Forelimb muscle (tissue), 1 donor: ENCODE results near the gene LMNTD2. TPM values are rescaled to one million over a fixed set of nuclear protein-coding genes. Genes with fewer than 3 reads are reported as not detected.

Experiments
- DNase-seq: peaks from one replicate; pipeline ENCODE4 v3.0.0-alpha.2; 2013; ENCODE audit warnings: low read depth
- polyA plus RNA-seq: library from polyadenylated mRNA; unstranded; fragments of 120-200 nt; gene quantifications from one replicate; pipeline ENCODE4 v1.2.1, GENCODE V29; 2013; ENCODE audit not compliant: insufficient read length

The LMNTD2 gene
- polyA plus RNA-seq, 1 donor: 0.52 TPM

DNA sequence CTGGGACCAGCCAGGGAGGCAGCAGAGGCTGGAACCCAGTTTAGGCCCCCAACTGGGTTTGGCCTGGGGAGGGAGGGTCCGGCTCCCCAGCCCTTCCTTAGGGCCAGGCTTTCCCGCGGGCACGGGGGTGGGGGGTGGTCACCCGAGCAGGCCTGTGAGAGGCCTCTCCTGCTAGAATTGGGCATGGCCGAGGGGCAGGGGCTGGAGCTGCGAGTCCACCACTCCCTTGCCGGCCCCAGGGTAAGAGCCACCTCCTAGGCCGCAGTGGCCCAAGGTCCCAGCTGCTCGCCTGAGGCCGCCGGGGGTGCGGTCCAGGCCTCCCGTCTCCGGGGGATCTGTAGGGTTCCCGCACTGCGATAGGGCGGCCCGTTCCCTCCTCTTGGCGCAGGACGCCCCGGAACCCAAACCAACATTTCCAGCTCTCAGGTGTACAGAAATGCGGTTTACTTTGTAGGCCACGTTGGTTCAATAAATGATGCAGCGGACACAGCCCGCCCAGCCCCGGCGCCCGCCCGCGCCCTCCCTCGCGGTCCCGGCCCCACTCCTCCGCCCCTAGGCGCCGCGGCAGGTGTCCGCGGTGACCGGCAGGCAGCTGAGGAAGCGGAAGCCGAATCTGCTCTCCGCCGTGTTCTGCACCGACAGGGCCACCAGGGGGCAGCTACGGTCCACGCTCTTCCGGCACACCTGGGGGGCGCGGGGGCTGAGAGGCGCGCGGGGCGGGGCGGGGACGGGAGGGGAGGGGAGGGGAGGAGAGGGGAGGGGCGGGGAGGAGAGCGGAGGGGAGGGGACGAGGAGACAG, 5.9 kb downstream of the LMNTD2 start:
- DNase-seq: no peak

DNA sequence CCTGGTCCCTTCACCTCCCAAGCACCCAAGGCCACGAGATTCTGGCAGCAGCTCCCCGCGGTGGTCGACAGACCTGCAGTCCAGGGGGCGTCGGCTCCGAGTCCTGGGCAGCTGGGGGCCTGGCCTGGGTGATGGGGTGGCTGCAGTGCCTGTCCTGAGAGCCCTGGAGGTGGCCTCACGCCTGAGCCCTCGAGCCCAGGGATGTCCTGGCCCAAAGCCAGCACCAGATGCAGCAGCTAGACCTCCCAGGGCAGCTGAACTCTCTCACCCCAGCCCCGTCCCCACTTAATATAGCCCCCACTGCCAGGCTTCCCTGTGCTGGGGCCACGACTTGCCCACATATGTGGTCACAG, 6.6 kb downstream of the LMNTD2 start:
- DNase-seq: no peak

- DNase-seq: no peak
Observed at GRCh38 chr11:553083-553987, 7.2 kb downstream of the LMNTD2 start.

DNA sequence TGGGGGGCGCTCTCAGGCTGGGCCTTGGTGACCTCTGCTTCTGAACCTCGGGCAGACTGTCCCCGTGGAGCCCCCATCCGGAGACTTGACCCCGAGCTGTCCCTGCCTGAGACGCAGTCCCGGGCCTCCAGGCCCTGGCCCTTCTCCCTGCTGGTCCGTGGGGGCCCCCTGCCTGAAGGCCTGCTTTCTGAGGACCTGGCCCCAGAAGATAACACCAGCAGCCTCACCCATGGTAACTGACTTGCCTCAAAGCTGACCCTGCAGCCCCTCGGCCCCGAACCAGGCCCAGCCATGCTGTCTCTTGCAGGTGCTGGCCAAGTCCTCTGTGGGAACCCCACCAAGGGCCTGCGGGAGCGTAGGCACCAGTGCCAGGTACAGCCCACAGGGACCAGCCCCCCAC, 8.9 kb downstream of the LMNTD2 start:
- no peak for DNase-seq

DNA sequence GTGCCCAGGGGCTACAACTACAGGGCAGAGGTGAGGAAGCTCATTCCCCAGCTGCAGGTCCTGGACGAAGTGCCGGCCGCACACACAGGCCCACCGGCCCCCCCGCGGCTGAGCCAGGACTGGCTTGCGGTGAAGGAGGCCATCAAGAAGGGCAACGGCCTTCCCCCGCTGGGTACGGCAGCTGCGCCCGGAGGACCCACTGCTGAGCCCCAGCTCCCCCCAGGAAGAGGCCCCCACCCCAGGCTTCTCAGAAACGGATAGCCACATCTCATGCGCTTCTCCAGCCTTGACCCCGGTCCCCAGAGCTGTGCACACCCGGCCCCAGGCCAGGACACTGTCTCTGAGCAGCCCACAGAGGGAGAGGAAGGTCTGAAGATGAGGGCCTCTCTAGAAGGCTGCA, 9.4 kb downstream of the LMNTD2 start:
- DNase-seq: no peak

- no peak for DNase-seq
Observed at GRCh38 chr11:550746-551085, 9.8 kb downstream of the LMNTD2 start.

DNA sequence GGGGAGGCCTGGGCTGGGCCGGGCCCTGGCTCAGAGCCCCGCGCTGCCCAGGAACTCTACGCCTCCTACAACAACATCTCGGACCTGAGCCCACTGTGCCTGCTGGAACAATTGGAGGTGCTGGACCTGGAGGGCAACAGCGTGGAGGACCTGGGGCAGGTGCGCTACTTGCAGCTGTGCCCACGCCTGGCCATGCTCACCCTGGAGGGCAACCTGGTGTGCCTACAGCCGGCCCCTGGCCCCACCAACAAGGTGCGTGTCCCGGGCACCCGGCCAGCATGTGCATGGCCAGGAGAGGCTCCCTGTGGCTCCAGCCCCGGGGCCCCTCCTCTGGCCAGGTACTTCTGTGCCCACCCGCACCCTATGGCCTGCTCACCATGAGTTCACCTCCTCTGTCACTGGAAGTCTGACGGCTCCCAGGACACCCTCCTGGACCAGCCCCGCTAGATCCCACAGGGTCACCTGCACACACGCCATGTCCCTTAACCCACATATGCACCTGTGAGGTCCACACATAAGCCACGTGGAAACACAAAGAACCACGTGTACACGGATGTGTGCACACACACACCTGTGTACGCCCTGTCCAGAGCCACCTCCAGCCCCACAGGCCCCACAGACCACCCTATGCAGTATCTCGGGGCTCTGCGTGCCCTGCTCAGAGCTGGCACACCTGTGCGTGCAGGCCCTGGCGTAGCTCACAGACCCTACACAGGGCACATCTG, 10.4 kb downstream of the LMNTD2 start:
- DNase-seq: no peak

GRCh38 chr11:548700-549603, 11.6 kb downstream of the LMNTD2 start:
- DNase-seq: no peak

DNA sequence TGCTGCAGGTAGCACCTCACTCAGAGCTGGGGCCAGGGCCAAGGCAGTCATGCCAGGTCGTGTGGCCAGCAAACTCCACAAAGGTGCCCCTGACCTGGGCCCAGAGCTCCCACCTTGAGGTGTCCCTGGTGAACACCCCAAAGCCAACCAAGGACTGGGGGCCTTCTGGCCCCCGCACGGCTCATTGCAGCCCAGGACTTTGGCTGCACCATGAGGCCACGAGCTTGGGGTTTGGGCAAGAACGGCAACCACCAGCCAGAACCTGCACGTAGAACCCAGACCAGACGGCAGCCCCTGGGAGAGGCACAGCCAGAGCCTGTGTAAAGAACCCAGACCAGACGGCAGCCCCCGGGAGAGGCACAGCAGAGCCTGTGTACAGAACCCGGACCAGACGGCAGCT, 15.4 kb downstream of the LMNTD2 start:
- no peak for DNase-seq

DNA sequence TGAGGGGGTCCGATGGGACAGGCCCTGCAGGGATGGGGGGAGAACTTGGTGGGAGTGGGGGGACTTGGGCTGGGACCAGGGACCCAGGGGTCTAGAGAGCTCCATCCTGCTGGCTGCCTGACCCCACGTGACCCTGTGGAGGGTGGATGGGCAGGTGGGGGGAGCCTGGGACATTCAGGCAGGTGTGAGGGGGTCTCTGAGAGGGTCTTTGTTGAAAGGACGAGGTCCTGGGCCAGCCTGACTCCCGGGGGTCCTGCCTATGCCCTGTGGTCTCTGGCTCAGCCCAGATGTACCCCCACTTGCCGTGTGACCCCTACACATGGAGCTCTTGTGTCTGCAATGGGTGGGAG, 15.7 kb downstream of the LMNTD2 start:
- DNase-seq: no peak

DNA sequence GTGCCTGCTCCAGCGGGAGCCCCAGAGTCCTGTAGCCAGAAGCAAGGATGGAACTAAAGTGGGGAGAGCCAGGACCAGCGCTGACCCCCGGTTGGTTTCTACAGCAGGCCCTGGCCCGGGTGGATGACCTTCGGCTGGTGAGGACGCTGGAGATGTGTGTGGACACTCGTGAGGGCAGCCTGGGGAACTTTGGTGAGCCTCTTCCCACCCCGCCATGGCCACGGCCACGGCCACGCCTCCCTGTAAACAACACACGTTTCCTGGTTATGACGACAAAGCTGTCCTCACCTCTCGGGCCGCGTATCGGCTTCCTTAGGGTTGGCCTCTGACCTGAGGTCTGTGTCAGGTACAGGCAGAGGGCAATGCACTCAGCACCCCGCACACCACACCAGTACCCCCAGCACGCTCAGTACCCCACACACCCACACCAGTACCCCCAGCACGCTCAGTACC, 19.1 kb downstream of the LMNTD2 start:
- no peak for DNase-seq

DNA sequence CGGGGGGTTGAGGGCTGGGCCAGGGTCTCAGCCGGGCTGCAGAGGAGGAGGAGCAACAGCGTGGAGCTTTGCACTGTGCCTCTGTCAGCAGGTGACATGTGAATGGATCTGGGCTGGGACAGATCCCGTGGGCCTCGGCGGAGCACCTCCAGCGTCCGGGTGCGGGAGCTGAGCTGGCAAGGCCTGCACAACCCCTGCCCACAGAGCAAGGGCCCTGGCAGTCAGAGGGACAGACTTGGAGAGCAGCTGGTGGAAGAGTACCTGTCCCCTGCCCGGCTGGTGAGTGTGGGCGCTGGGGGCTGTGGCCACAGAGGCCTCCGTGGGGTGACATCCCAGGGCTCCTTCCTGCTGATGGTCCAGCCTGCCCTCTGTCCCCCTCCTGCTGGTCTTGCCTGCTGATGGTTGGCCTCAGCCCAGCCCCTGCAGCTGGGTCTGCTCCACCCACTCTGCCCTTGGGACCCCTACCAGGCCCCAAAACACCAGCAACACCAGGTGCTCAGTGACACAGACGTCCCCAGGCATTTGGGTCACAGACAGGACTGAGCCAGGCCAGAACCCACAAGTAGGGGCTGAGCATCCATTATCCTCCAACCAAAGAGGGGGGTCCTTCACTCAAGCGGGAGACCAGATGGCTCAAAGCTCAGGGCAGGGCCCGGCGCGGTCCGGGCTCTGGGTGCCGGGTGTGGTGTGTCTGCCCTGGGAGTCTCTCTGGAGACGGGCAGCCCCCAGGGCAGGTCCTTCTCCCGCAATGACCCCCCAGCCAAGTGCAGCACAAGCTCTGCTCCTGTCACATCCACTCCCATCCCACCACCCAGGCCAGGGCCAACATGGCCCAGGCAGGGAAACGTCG, 19.7 kb downstream of the LMNTD2 start:
- no peak for DNase-seq

- no peak for DNase-seq
Observed at GRCh38 chr11:539971-540481, 20.5 kb downstream of the LMNTD2 start.

- DNase-seq: no peak
Observed at GRCh38 chr11:538431-539051, 22.0 kb downstream of the LMNTD2 start.

GRCh38 chr11:537622-538430, 22.7 kb downstream of the LMNTD2 start:
- no peak for DNase-seq

- no peak for DNase-seq
Observed at GRCh38 chr11:536841-537621, 23.5 kb downstream of the LMNTD2 start, which contains the start of gene LRRC56. Gene LRRC56, plus strand, starts transcription at chr11:537527. Its CDS starts 3,158 bp downstream, at chr11:540685.

DNA sequence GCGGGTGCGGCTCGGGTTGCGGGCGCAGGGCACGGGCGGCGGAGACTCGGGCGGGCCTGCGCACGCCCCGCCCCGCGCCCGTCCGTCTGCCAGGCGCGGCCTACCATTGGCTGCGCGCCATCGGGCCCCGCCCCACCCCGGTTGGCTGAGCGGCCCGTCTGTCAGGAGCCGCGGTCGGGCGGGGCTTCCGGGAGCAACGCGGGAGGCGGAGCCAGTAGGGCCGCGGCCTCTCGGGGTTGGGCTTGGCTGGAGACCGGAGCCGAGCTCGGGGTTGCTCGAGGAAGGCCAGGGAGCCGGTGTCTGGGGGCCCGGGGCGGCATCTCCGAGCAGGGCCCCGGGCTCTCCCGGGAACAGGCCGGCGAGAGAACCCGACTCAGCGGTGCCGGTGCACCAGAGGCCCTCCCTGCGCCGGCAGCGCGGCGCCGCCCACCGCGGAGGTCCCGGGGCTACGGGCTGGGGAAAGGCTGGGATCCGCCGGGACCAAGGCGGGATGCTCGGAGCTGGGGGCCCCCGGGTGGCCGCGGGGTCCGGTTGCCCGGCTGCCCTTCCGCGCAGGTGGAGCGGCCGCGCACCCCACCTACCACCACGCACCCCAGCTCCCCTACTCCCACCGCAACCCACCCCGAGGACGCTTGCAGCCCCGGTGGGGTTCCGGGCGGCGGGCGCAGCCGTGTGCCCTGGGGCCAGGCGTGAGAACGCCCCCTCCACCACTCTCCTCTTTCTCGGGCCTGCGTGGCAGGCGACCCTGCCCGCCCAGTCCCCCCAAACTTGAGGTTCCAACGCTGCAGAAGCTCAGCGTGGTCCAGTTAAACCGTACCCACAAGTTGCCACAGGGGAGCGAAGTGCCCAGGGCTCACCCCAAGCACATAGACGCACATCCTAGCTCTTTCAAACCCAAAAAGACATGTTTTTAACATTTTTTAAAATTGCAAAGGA, 24.8 kb downstream of the LMNTD2 start, which contains the start of gene HRAS:
TSS of gene HRAS (minus strand) at position 58 of the 936 bp plus-strand sequence.
- DNase-seq: peak; percentile 61
